Muscle layer of colon (tissue), 2 donors: Measurements from ENCODE around the gene WASF2.
A peak's percentile ranks its signal among the peaks of the same experiment; 100 is the strongest.

Source experiments
- H3K27ac ChIP-seq: one replicate; pipeline ENCODE4 v1.7.0; 2013; ENCODE audit warnings: low read depth, mild to moderate bottlenecking, low read length, moderate library complexity
- H3K27me3 ChIP-seq, 2 donors: one replicate each; pipeline ENCODE4 v1.7.0; 2013; ENCODE audit warnings: low read length in 2 of 2, mild to moderate bottlenecking in 2 of 2; ENCODE audit not compliant: insufficient read depth in 2 of 2, control insufficient read depth in 1 of 2
- H3K36me3 ChIP-seq: one replicate; pipeline ENCODE4 v1.7.0; 2013; ENCODE audit warnings: mild to moderate bottlenecking, low read length; ENCODE audit not compliant: insufficient read depth
- H3K4me1 ChIP-seq: one replicate; pipeline ENCODE4 v1.7.0; 2013; ENCODE audit warnings: mild to moderate bottlenecking, low read length; ENCODE audit not compliant: insufficient read depth
- H3K4me3 ChIP-seq, 2 donors: one replicate each; pipeline ENCODE4 v1.7.0; 2013; ENCODE audit warnings: low read length in 2 of 2, low read depth in 1 of 2, mild to moderate bottlenecking in 1 of 2, moderate library complexity in 1 of 2
- H3K9ac ChIP-seq: one replicate; pipeline ENCODE4 v1.7.0; 2013; ENCODE audit warnings: low read length
- H3K9me3 ChIP-seq: one replicate; pipeline ENCODE4 v1.7.0; 2013; ENCODE audit warnings: mild to moderate bottlenecking, low read length
- donor health status: abdominal sarcoma.
- donor health status: Adenocarcinoma of cecum.

Gene WASF2

GRCh38 chr1:27527890-27528817 is 38.2 kb upstream of the WASF2 start:
- peaks cover 14% of the 10 kb centered on the region for H3K36me3 ChIP-seq
- H3K9ac ChIP-seq = peak overlapping the region; percentile 60
- no peaks in the 10 kb centered on the region for H3K27me3 ChIP-seq
- H3K4me3 ChIP-seq = peak overlapping the region; percentile 52 to 67
- H3K4me1 ChIP-seq = peaks cover 63% of the 10 kb centered on the region
- peak overlapping the region; percentile 80 for H3K27ac ChIP-seq
- H3K9me3 ChIP-seq = no peaks in the 10 kb centered on the region

GRCh38 chr1:27527223-27527889 is 37.4 kb upstream of the WASF2 start:
- peak overlapping the region; percentile 41 for H3K9ac ChIP-seq
- H3K4me1 ChIP-seq = peaks cover 71% of the 10 kb centered on the region
- H3K36me3 ChIP-seq = peaks cover 6% of the 10 kb centered on the region
- H3K27ac ChIP-seq = peak overlapping the region; percentile 80
- no peaks in the 10 kb centered on the region for H3K9me3 ChIP-seq
- H3K4me3 ChIP-seq = peak overlapping the region; percentile 52 to 67
- no peaks in the 10 kb centered on the region for H3K27me3 ChIP-seq

GRCh38 chr1:27526569-27527222 is 36.7 kb upstream of the WASF2 start:
- Histone ChIP-seq H3K4me1 (peaks cover 78% of the 10 kb centered on the region), H3K9me3 (no peaks in the 10 kb centered on the region), H3K27me3 (no peaks in the 10 kb centered on the region)

GRCh38 chr1:27525296-27526272 is 35.6 kb upstream of the WASF2 start:
- Histone ChIP-seq H3K9me3 (no peaks in the 10 kb centered on the region), H3K4me1 (peaks cover 89% of the 10 kb centered on the region), H3K27me3 (no peaks in the 10 kb centered on the region), H3K27ac (peak overlapping the region; percentile 80), H3K9ac (peak overlapping the region; percentile 57), H3K4me3 (peak overlapping the region in 1 of 2 donors; percentile 67), H3K36me3 (no peaks in the 10 kb centered on the region)

More at GRCh38 chr1:27526569-27527222, 36.7 kb upstream of the WASF2 start:
- Histone ChIP-seq H3K36me3 (peaks cover 4% of the 10 kb centered on the region), H3K4me3 (peak overlapping the region; percentile 30 to 67), H3K27ac (peak overlapping the region; percentile 80), H3K9ac (peak overlapping the region; percentile 35)

GRCh38 chr1:27523337-27524020 is 33.5 kb upstream of the WASF2 start:
- no peaks in the 10 kb centered on the region for H3K27me3 ChIP-seq
- no peak overlapping the region for H3K9ac ChIP-seq
- H3K36me3 ChIP-seq = no peaks in the 10 kb centered on the region
- peaks cover 85% of the 10 kb centered on the region for H3K4me1 ChIP-seq
- H3K4me3 ChIP-seq = peak overlapping the region in 1 of 2 donors; percentile 32
- peak overlapping the region; percentile 82 for H3K27ac ChIP-seq
- H3K9me3 ChIP-seq = no peaks in the 10 kb centered on the region

GRCh38 chr1:27522432-27523336 is 32.7 kb upstream of the WASF2 start:
- Histone ChIP-seq H3K9me3 (no peaks in the 10 kb centered on the region), H3K27me3 (no peaks in the 10 kb centered on the region), H3K9ac (no peak overlapping the region), H3K36me3 (no peaks in the 10 kb centered on the region), H3K27ac (peak overlapping the region; percentile 82), H3K4me3 (peak overlapping the region in 1 of 2 donors; percentile 32), H3K4me1 (peaks cover 83% of the 10 kb centered on the region)

- Histone ChIP-seq H3K9me3 (no peaks in the 10 kb centered on the region), H3K4me3 (peak overlapping the region in 1 of 2 donors; percentile 39), H3K4me1 (peaks cover 76% of the 10 kb centered on the region), H3K27me3 (no peaks in the 10 kb centered on the region), H3K9ac (no peak overlapping the region), H3K36me3 (no peaks in the 10 kb centered on the region), H3K27ac (peak overlapping the region; percentile 82)
These were observed 32.0 kb upstream of the WASF2 start for GRCh38 chr1:27521861-27522431.

GRCh38 chr1:27521336-27521831 is 31.4 kb upstream of the WASF2 start:
- peak overlapping the region; percentile 82 for H3K27ac ChIP-seq
- no peaks in the 10 kb centered on the region for H3K36me3 ChIP-seq
- no peaks in the 10 kb centered on the region for H3K27me3 ChIP-seq
- peaks cover 70% of the 10 kb centered on the region for H3K4me1 ChIP-seq
- H3K9ac ChIP-seq = no peak overlapping the region
- H3K9me3 ChIP-seq = no peaks in the 10 kb centered on the region
- H3K4me3 ChIP-seq = peak overlapping the region in 1 of 2 donors; percentile 39

- Histone ChIP-seq H3K36me3 (no peaks in the 10 kb centered on the region), H3K9ac (no peak overlapping the region), H3K9me3 (no peaks in the 10 kb centered on the region), H3K27me3 (no peaks in the 10 kb centered on the region), H3K4me3 (no peak overlapping the region), H3K4me1 (peaks cover 63% of the 10 kb centered on the region), H3K27ac (peak overlapping the region; percentile 35)
These were observed 30.7 kb upstream of the WASF2 start for GRCh38 chr1:27520651-27521050.
